NCI-H460 (cell line): ENCODE measurements around the gene KLK7. TPM values are rescaled to one million over a fixed set of nuclear protein-coding genes. Genes with fewer than 3 reads are reported as not detected.

Experiments used
- DNase-seq: peaks from one replicate; pipeline ENCODE4 v3.0.0-alpha.2; 2016; ENCODE audit warnings: low read depth; ENCODE audit errors: extremely low read depth
- total RNA-seq: library from RNA; depleted of rRNA; stranded (reverse); fragments of >200 nt; shearing (Covaris generic); gene quantifications from 2 replicates; pipeline ENCODE4 v1.2.3, GENCODE V29; 2014; rRNA removed

Gene KLK7
- total RNA-seq, 1 experiment from 2014 or later: not detected

DNA sequence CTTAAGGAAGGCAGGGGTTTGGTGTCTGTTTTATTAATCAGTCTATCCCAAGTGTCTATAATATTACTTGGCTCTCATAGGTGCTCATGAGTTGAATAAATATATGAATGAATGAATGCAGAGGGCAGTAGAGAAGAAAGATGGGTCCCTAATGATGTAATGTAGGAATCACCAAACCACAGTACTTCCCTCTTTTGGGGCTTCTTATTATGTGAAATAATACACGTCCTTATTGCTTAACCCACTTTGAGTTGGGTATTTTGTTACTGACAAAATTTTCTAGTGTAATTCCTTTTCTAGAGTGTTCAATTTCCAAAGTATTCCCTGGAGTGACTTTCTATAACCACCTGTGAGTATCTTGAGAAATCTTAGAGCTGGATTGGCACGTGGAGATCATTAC is 44.1 kb downstream of the KLK7 start:
- DNase-seq: no peak

DNA sequence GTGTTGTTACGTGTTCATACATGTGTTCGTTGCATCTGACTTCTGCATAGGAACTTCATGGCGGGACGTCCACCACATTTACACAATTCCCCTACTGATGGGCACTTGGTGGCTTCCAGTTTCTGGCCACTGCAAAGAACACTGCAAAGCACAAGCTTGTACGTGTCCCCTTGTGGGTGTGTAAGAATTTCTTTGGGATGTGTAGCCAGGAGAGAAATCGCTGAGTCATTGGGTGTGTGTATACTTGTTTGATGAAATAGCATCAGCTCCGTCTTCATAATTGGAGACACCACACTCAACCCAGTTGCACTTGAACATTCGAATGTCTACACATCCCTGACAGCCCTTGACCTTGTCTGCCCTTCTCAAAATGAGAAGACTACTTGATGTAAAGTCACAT is 50.1 kb downstream of the KLK7 start:
- DNase-seq: peak; percentile 78

DNA sequence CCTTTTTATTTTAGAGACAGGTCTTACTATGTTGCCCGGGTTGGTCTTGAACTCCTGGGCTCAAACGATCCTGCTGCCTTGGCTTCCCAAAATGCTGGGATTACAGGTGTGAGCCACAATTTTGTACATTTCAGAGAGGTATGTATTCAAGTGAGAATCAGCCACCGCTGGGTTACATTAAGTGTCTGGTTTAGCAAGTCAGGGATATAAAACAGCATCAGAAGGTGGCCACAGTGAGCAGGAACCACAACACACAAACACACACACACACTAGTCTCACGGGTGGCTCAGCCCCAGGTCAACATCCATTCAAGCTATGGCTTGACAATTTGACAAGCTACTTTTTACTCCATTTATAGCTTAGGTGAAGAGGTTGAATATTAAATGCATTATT is 51.0 kb downstream of the KLK7 start:
- DNase-seq: no peak

- DNase-seq: no peak
These were observed 51.6 kb downstream of the KLK7 start for GRCh38 chr19:50932018-50932689.

DNA sequence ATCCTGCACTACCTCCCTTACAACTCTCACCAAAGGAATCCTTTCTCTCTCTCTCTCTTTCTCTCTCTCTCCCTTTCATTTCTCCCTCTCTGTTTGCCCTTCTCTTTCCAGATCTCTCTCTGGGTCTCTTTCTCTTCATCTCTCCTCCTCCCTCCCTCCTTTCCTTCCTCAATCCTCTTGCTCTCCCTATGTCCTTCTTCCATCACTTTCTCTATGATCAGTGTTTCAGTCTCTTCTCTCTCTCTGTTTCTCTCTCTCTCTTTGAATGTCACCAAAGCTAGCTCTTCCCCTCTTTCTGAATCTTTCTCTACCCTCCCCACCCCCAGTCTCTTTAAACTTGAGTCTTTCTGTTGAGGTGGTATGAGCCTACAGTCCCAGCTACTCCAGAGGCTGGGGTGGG is 52.7 kb downstream of the KLK7 start:
- DNase-seq: no peak

- DNase-seq: no peak
These were observed 54.9 kb downstream of the KLK7 start for GRCh38 chr19:50928831-50929230.

Other genes starting within 250 kb of the KLK7 start
- not detected in 2 replicates for gene GPR32, start 213.5 kb downstream of the KLK7 start, total RNA-seq
- gene ACP4, start 193.5 kb downstream of the KLK7 start, total RNA-seq: 0.32 TPM in 1 of 2 replicates, not detected in the other
- gene KLK1, start 160.1 kb downstream of the KLK7 start, total RNA-seq: 0.40 and 0.64 TPM in 2 replicates
- not detected in 2 replicates for gene KLK15, start 150.3 kb downstream of the KLK7 start, total RNA-seq
- not detected in 2 replicates for gene KLK3, start 129.0 kb downstream of the KLK7 start, total RNA-seq
- not detected in 2 replicates for gene KLK2, start 110.5 kb downstream of the KLK7 start, total RNA-seq
- gene KLK4, start 72.5 kb downstream of the KLK7 start, total RNA-seq: not detected in 2 replicates
- not detected in 2 replicates for gene KLK5, start 30.9 kb downstream of the KLK7 start, total RNA-seq
- gene KLK6, start 14.3 kb downstream of the KLK7 start, total RNA-seq: not detected in 2 replicates
- gene KLK8, start 17.7 kb upstream of the KLK7 start, total RNA-seq: 0.29 TPM in 1 of 2 replicates, not detected in the other
- 0.17 TPM in 1 of 2 replicates, not detected in the other for gene KLK10, start 35.8 kb upstream of the KLK7 start, total RNA-seq
- gene KLK11, start 42.7 kb upstream of the KLK7 start, total RNA-seq: not detected in 2 replicates
- not detected in 2 replicates for gene KLK12, start 51.1 kb upstream of the KLK7 start, total RNA-seq
- gene KLK13, start 81.2 kb upstream of the KLK7 start, total RNA-seq: not detected in 2 replicates
- not detected in 2 replicates for gene KLK14, start 99.0 kb upstream of the KLK7 start, total RNA-seq
- gene CTU1, start 124.5 kb upstream of the KLK7 start, total RNA-seq: 10.1 and 14.8 TPM in 2 replicates
- gene SIGLEC9, start 141.0 kb upstream of the KLK7 start, total RNA-seq: not detected in 2 replicates
- not detected in 2 replicates for gene SIGLEC7, start 158.4 kb upstream of the KLK7 start, total RNA-seq
- gene CD33, start 241.2 kb upstream of the KLK7 start, total RNA-seq: 0.22 TPM in 1 of 2 replicates, not detected in the other